ENCODE data around the gene EZH1. TPM values are rescaled to one million over a fixed set of nuclear protein-coding genes. Genes with fewer than 3 reads are reported as not detected.
A peak's percentile ranks its signal among the peaks of the same experiment; 100 is the strongest.
"Not testable (repeated sequence)": the region's sequence is repeated elsewhere in the genome, so short reads cannot be mapped to it uniquely, and the experiment has no call there.

EZH1 gene
- total RNA-seq, 2 donors from 2014 or later = 72.6 to 77.0 TPM

- Mint-ChIP-seq H3K36me3 (ENCODE audit: low read depth) (peaks cover 6% of the 10 kb centered on the region), H3K4me3 (peak within 1 kb of the TSS; percentile 76), H3K4me1 (peaks cover 8% of the 10 kb centered on the region), H3K27me3 (peaks cover 71% of the 10 kb centered on the region), H3K27ac (no peak within 1 kb of the TSS)
- DNase-seq (peak in 1 of 3 donors; percentile 17), ATAC-seq (peak; percentile 43)
- H3K9me3 ChIP-seq (ENCODE audit: control insufficient read depth, low read length, poor library complexity, severe bottlenecking) = no peaks in the 10 kb centered on the region
These were observed 16.1 kb upstream of the EZH1 start, which contains the start of gene RAMP2 for GRCh38 chr17:42760652-42761581. Gene RAMP2, plus strand, starts transcription at chr17:42761227. Its CDS starts 35 bp downstream, at chr17:42761262.

- Mint-ChIP-seq H3K27ac (no peak overlapping the region), H3K4me3 (peak overlapping the region; percentile 31), H3K4me1 (peaks cover 8% of the 10 kb centered on the region), H3K36me3 (ENCODE audit: low read depth) (peaks cover 3% of the 10 kb centered on the region), H3K27me3 (peaks cover 67% of the 10 kb centered on the region)
- H3K9me3 ChIP-seq (ENCODE audit: control insufficient read depth, low read length, poor library complexity, severe bottlenecking) = no peaks in the 10 kb centered on the region
- no peak for DNase-seq
- ATAC-seq = peak; percentile 45
These were observed 15.3 kb upstream of the EZH1 start for GRCh38 chr17:42759982-42760651.

GRCh38 chr17:42754782-42755181 is 9.9 kb upstream of the EZH1 start:
- Mint-ChIP-seq H3K27me3 (peaks cover 44% of the 10 kb centered on the region), H3K27ac (no peak overlapping the region), H3K4me3 (no peak overlapping the region), H3K4me1 (peaks cover 2% of the 10 kb centered on the region), H3K36me3 (ENCODE audit: low read depth) (no peaks in the 10 kb centered on the region)
- DNase-seq (no peak), ATAC-seq (no peak)
- H3K9me3 ChIP-seq (ENCODE audit: control insufficient read depth, low read length, poor library complexity, severe bottlenecking) = no peaks in the 10 kb centered on the region

- no peak overlapping the region for H3K27ac Mint-ChIP-seq
- DNase-seq (no peak), ATAC-seq (no peak)
- H3K4me3 Mint-ChIP-seq = no peak overlapping the region
- H3K36me3 Mint-ChIP-seq (ENCODE audit: low read depth) = no peaks in the 10 kb centered on the region
- H3K4me1 Mint-ChIP-seq = no peaks in the 10 kb centered on the region
- H3K9me3 ChIP-seq (ENCODE audit: control insufficient read depth, low read length, poor library complexity, severe bottlenecking) = no peaks in the 10 kb centered on the region
- H3K27me3 Mint-ChIP-seq = peaks cover 41% of the 10 kb centered on the region
These were observed 6.8 kb upstream of the EZH1 start for GRCh38 chr17:42751628-42752027.

- no peaks in the 10 kb centered on the region for H3K36me3 Mint-ChIP-seq (ENCODE audit: low read depth)
- no peak overlapping the region for H3K27ac Mint-ChIP-seq
- H3K27me3 Mint-ChIP-seq = peaks cover 34% of the 10 kb centered on the region
- H3K9me3 ChIP-seq (ENCODE audit: control insufficient read depth, low read length, poor library complexity, severe bottlenecking) = no peaks in the 10 kb centered on the region
- H3K4me3 Mint-ChIP-seq = no peak overlapping the region
- DNase-seq (no peak), ATAC-seq (no peak)
- no peaks in the 10 kb centered on the region for H3K4me1 Mint-ChIP-seq
These were observed 6.0 kb upstream of the EZH1 start for GRCh38 chr17:42750739-42751344.

GRCh38 chr17:42748908-42749798 is 4.3 kb upstream of the EZH1 start:
- DNase-seq = no peak
- no peaks in the 10 kb centered on the region for H3K9me3 ChIP-seq (ENCODE audit: control insufficient read depth, low read length, poor library complexity, severe bottlenecking)
- Mint-ChIP-seq H3K27ac (no peak overlapping the region), H3K27me3 (peaks cover 26% of the 10 kb centered on the region), H3K4me1 (peaks cover 7% of the 10 kb centered on the region), H3K4me3 (no peak overlapping the region), H3K36me3 (ENCODE audit: low read depth) (no peaks in the 10 kb centered on the region)
- ATAC-seq = no peak

- Mint-ChIP-seq H3K27me3 (peaks cover 26% of the 10 kb centered on the region), H3K4me1 (peaks cover 12% of the 10 kb centered on the region), H3K36me3 (ENCODE audit: low read depth) (no peaks in the 10 kb centered on the region), H3K27ac (no peak overlapping the region), H3K4me3 (no peak overlapping the region)
- ATAC-seq = no peak
- no peaks in the 10 kb centered on the region for H3K9me3 ChIP-seq (ENCODE audit: control insufficient read depth, low read length, poor library complexity, severe bottlenecking)
- no peak for DNase-seq
These were observed 3.5 kb upstream of the EZH1 start for GRCh38 chr17:42748202-42748907.

GRCh38 chr17:42744283-42744805 is 496 bp downstream of the EZH1 start:
- H3K27ac Mint-ChIP-seq = peak overlapping the region; percentile 86
- peaks cover 15% of the 10 kb centered on the region for H3K4me1 Mint-ChIP-seq
- ATAC-seq = peak; percentile 73
- peaks cover 16% of the 10 kb centered on the region for H3K27me3 Mint-ChIP-seq
- H3K36me3 Mint-ChIP-seq (ENCODE audit: low read depth) = no peaks in the 10 kb centered on the region
- peak; percentile 13 to 72 (median 68) for DNase-seq
- peak overlapping the region; percentile 94 for H3K4me3 Mint-ChIP-seq
- H3K9me3 ChIP-seq (ENCODE audit: control insufficient read depth, low read length, poor library complexity, severe bottlenecking) = no peaks in the 10 kb centered on the region

- Mint-ChIP-seq H3K4me1 (peaks cover 15% of the 10 kb centered on the region), H3K36me3 (ENCODE audit: low read depth) (no peaks in the 10 kb centered on the region), H3K27me3 (peaks cover 12% of the 10 kb centered on the region), H3K27ac (peak overlapping the region; percentile 86), H3K4me3 (peak overlapping the region; percentile 94)
- no peak for DNase-seq
- H3K9me3 ChIP-seq (ENCODE audit: control insufficient read depth, low read length, poor library complexity, severe bottlenecking) = no peaks in the 10 kb centered on the region
- ATAC-seq = no peak
These were observed 1.1 kb downstream of the EZH1 start for GRCh38 chr17:42743595-42744282.

- not testable (repeated sequence) for H3K27ac Mint-ChIP-seq; H3K9me3 ChIP-seq (ENCODE audit: control insufficient read depth, low read length, poor library complexity, severe bottlenecking); H3K27me3 Mint-ChIP-seq; H3K36me3 Mint-ChIP-seq (ENCODE audit: low read depth); DNase-seq; ATAC-seq
- H3K4me1 Mint-ChIP-seq = peaks cover 15% of the 10 kb centered on the region
- H3K4me3 Mint-ChIP-seq = peak overlapping the region; percentile 19
These were observed 1.9 kb downstream of the EZH1 start for GRCh38 chr17:42742916-42743315.

GRCh38 chr17:42740699-42741098 is 4.1 kb downstream of the EZH1 start:
- Mint-ChIP-seq H3K36me3 (ENCODE audit: low read depth) (no peaks in the 10 kb centered on the region), H3K27me3 (no peaks in the 10 kb centered on the region), H3K27ac (no peak overlapping the region), H3K4me3 (no peak overlapping the region), H3K4me1 (peaks cover 15% of the 10 kb centered on the region)
- no peaks in the 10 kb centered on the region for H3K9me3 ChIP-seq (ENCODE audit: control insufficient read depth, low read length, poor library complexity, severe bottlenecking)
- ATAC-seq = no peak
- no peak for DNase-seq

Data from T-helper 17 cell (primary cell).